ENCODE data around the gene MFSD12.

DNA sequence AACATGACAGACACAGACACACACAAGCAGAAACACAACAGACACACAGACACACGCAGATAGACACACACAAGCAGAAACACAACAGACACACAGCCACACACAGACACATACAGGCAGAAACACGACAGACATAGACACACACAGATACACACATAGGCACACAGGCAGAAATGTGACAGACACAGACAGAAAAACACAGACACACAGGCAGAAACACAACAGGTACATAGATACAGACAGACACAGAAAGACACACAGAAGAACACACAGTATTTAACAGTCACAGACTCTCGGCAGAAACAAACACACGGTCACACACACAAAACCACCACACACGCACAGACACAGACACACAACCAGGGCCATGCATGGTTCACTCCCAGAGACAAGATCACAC lies 48.4 kb upstream of the MFSD12 start:
- TF ChIP-seq EZH2 (IDR thresholded peaks at IDR 0.05; ENCODE audit: low read depth, unreplicated experiment): no peak
- TF ChIP-seq, protein P1, sequence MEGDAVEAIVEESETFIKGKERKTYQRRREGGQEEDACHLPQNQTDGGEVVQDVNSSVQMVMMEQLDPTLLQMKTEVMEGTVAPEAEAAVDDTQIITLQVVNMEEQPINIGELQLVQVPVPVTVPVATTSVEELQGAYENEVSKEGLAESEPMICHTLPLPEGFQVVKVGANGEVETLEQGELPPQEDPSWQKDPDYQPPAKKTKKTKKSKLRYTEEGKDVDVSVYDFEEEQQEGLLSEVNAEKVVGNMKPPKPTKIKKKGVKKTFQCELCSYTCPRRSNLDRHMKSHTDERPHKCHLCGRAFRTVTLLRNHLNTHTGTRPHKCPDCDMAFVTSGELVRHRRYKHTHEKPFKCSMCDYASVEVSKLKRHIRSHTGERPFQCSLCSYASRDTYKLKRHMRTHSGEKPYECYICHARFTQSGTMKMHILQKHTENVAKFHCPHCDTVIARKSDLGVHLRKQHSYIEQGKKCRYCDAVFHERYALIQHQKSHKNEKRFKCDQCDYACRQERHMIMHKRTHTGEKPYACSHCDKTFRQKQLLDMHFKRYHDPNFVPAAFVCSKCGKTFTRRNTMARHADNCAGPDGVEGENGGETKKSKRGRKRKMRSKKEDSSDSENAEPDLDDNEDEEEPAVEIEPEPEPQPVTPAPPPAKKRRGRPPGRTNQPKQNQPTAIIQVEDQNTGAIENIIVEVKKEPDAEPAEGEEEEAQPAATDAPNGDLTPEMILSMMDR (conservative IDR thresholded peaks at IDR 0.05; ENCODE audit: low read depth in 2 of 2): no peak
- no peak for TF ChIP-seq POLR2AphosphoS5 (IDR thresholded peaks at IDR 0.05; ENCODE audit: low read depth)
- TF ChIP-seq EZH2phosphoT487 (IDR thresholded peaks at IDR 0.05; ENCODE audit: unreplicated experiment): no peak
- TF ChIP-seq, protein P2, sequence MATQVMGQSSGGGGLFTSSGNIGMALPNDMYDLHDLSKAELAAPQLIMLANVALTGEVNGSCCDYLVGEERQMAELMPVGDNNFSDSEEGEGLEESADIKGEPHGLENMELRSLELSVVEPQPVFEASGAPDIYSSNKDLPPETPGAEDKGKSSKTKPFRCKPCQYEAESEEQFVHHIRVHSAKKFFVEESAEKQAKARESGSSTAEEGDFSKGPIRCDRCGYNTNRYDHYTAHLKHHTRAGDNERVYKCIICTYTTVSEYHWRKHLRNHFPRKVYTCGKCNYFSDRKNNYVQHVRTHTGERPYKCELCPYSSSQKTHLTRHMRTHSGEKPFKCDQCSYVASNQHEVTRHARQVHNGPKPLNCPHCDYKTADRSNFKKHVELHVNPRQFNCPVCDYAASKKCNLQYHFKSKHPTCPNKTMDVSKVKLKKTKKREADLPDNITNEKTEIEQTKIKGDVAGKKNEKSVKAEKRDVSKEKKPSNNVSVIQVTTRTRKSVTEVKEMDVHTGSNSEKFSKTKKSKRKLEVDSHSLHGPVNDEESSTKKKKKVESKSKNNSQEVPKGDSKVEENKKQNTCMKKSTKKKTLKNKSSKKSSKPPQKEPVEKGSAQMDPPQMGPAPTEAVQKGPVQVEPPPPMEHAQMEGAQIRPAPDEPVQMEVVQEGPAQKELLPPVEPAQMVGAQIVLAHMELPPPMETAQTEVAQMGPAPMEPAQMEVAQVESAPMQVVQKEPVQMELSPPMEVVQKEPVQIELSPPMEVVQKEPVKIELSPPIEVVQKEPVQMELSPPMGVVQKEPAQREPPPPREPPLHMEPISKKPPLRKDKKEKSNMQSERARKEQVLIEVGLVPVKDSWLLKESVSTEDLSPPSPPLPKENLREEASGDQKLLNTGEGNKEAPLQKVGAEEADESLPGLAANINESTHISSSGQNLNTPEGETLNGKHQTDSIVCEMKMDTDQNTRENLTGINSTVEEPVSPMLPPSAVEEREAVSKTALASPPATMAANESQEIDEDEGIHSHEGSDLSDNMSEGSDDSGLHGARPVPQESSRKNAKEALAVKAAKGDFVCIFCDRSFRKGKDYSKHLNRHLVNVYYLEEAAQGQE (IDR thresholded peaks at IDR 0.05; ENCODE audit: unreplicated experiment): no peak
- TF ChIP-seq, protein P3, sequence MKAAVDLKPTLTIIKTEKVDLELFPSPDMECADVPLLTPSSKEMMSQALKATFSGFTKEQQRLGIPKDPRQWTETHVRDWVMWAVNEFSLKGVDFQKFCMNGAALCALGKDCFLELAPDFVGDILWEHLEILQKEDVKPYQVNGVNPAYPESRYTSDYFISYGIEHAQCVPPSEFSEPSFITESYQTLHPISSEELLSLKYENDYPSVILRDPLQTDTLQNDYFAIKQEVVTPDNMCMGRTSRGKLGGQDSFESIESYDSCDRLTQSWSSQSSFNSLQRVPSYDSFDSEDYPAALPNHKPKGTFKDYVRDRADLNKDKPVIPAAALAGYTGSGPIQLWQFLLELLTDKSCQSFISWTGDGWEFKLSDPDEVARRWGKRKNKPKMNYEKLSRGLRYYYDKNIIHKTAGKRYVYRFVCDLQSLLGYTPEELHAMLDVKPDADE (IDR thresholded peaks at IDR 0.05): no peak
- TF ChIP-seq NANOG (IDR thresholded peaks at IDR 0.05; ENCODE audit: borderline replicate concordance): no peak
- TF ChIP-seq JUNB (IDR thresholded peaks at IDR 0.05; ENCODE audit: unreplicated experiment): no peak
- no peak for TF ChIP-seq CREB1 (CRISPR knock-in tag; IDR thresholded peaks at IDR 0.05; ENCODE audit: low read depth)
- no peak for TF ChIP-seq ZNF114 (CRISPR knock-in tag; IDR thresholded peaks at IDR 0.05)
- TF ChIP-seq ZNF331 (CRISPR knock-in tag; IDR thresholded peaks at IDR 0.05; ENCODE audit: low read depth): no peak

Measured in GM23338 (cell line).